Activated gamma-delta T cell treated with Interleukin-2 at 50 U/mL for 16 hours (primary cell): ENCODE results near the gene ISY1.

ENCODE experiments used
- DNase-seq: peaks from one replicate; pipeline ENCODE4 v3.0.0-alpha.2; 2020

The ISY1 gene

GRCh38 chr3:129085818-129086217 is 75.0 kb downstream of the ISY1 start:
- DNase-seq: no peak

- DNase-seq: no peak
Measured at GRCh38 chr3:129085165-129085715, 75.6 kb downstream of the ISY1 start.

- DNase-seq: no peak
Measured at GRCh38 chr3:129084501-129084900, 76.4 kb downstream of the ISY1 start.

- DNase-seq: no peak
Measured at GRCh38 chr3:129082026-129082425, 78.8 kb downstream of the ISY1 start.

- DNase-seq: no peak
Measured at GRCh38 chr3:129081503-129081902, 79.4 kb downstream of the ISY1 start.

- no peak for DNase-seq
Measured at GRCh38 chr3:129078510-129078909, 82.4 kb downstream of the ISY1 start.
